ENCODE results near the gene LEUTX. TPM values are rescaled to one million over a fixed set of nuclear protein-coding genes. Genes with fewer than 3 reads are reported as not detected.

The LEUTX gene
- total RNA-seq, 1 experiment from 2014 or later, result not detected

GRCh38 chr19:39735688-39736087 lies 43.0 kb upstream of the LEUTX start:
- no peak overlapping the region for H2BK120ac ChIP-seq (ENCODE audit: low read depth, low read length, poor library complexity, severe bottlenecking)
- Mint-ChIP-seq H3K27me3 (ENCODE audit: low read depth) (peaks cover 5% of the 10 kb centered on the region), H3K36me3 (ENCODE audit: insufficient read depth in 1 of 3, low read depth in 3 of 3) (no peaks in the 10 kb centered on the region), H3K27ac (no peak overlapping the region), H3K4me1 (no peaks in the 10 kb centered on the region; a peak in 1 of 4 replicates), H3K9me3 (peaks cover 0 to 2% of the 10 kb centered on the region in 2 experiments; a peak in 1 of 5 replicates), H3K4me3 (no peak overlapping the region)
- no peaks in the 10 kb centered on the region for H4K20me1 ChIP-seq (ENCODE audit: control insufficient read depth, insufficient read depth, insufficient read length)
- H3K23me2 ChIP-seq (ENCODE audit: insufficient read length, low read depth, low read length, poor library complexity, severe bottlenecking), result no peaks in the 10 kb centered on the region
- H3K9me3 ChIP-seq (ENCODE audit: control insufficient read depth, low read depth, low read length), result no peaks in the 10 kb centered on the region
- H2BK5ac ChIP-seq (ENCODE audit: insufficient read length, low read length), result no peak overlapping the region
- no peak overlapping the region for H2AFZ ChIP-seq (ENCODE audit: low read length)
- TF ChIP-seq, protein P1, sequence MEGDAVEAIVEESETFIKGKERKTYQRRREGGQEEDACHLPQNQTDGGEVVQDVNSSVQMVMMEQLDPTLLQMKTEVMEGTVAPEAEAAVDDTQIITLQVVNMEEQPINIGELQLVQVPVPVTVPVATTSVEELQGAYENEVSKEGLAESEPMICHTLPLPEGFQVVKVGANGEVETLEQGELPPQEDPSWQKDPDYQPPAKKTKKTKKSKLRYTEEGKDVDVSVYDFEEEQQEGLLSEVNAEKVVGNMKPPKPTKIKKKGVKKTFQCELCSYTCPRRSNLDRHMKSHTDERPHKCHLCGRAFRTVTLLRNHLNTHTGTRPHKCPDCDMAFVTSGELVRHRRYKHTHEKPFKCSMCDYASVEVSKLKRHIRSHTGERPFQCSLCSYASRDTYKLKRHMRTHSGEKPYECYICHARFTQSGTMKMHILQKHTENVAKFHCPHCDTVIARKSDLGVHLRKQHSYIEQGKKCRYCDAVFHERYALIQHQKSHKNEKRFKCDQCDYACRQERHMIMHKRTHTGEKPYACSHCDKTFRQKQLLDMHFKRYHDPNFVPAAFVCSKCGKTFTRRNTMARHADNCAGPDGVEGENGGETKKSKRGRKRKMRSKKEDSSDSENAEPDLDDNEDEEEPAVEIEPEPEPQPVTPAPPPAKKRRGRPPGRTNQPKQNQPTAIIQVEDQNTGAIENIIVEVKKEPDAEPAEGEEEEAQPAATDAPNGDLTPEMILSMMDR (conservative IDR thresholded peaks at IDR 0.05), result no peak
- H3K14ac ChIP-seq (ENCODE audit: insufficient read depth, low read length), result no peak overlapping the region
- no peak overlapping the region for H3K56ac ChIP-seq (ENCODE audit: insufficient read length, low read depth, low read length)
- WGBS (ENCODE audit: extremely low coverage, insufficient read length, low lambda C conversion rate), result no CpG with 5 or more reads among the region's 3 CpGs
- H3K4me2 ChIP-seq (ENCODE audit: insufficient read depth, insufficient read length, low read length), result no peak overlapping the region
- no peak overlapping the region for H3T11ph ChIP-seq (ENCODE audit: low read length)
- H3K9ac ChIP-seq (ENCODE audit: extremely low read depth, insufficient read length, low read length), result no peak overlapping the region
- H4K8ac ChIP-seq (replicated peaks; ENCODE audit: insufficient read length, low read depth, low read length), result no peak overlapping the region
- H2BK15ac ChIP-seq (ENCODE audit: low read depth, low read length), result no peak overlapping the region
- H4K5ac ChIP-seq (ENCODE audit: insufficient read length, low read depth, low read length), result no peak overlapping the region
- no peaks in the 10 kb centered on the region for H3K79me1 ChIP-seq (ENCODE audit: insufficient read depth, low read depth, low read length, poor library complexity, severe bottlenecking)
- H3K4ac ChIP-seq (ENCODE audit: low read depth, low read length), result no peak overlapping the region
- no peak overlapping the region for H3K23ac ChIP-seq (ENCODE audit: insufficient read length, low read depth, low read length)
- no peak overlapping the region for H2BK12ac ChIP-seq (ENCODE audit: insufficient read length, low read depth, low read length)
- H3K18ac ChIP-seq (ENCODE audit: insufficient read length, low read depth, low read length), result no peak overlapping the region
- H2BK20ac ChIP-seq (ENCODE audit: low read depth, low read length, poor library complexity, severe bottlenecking), result no peak overlapping the region
- no peaks in the 10 kb centered on the region for H3K79me2 ChIP-seq (ENCODE audit: insufficient read depth, low read length)
- no peaks in the 10 kb centered on the region for H3K27me3 ChIP-seq (ENCODE audit: insufficient read depth, low read length)
- H3K27ac ChIP-seq (ENCODE audit: insufficient read length, low read depth, low read length), result no peak overlapping the region
- no peaks in the 10 kb centered on the region; the same call in 1 of the 2 replicates for H3K4me1 ChIP-seq (ENCODE audit: insufficient read depth, low read length)
- no peak overlapping the region for H2AK5ac ChIP-seq (ENCODE audit: insufficient read length, low read length)
- no peak for DNase-seq
- H4K91ac ChIP-seq (ENCODE audit: insufficient read length, low read depth, low read length), result no peak overlapping the region

Measured in H9 (cell line).